ENCODE data around the gene CYGB. TPM values are rescaled to one million over a fixed set of nuclear protein-coding genes. Genes with fewer than 3 reads are reported as not detected.

The CYGB gene
- 10 to 100 TPM; 22.4 to 26.6 TPM for total RNA-seq
- 1 to 10 TPM in 1 of 2 donors, under 1 TPM in 1; 0.95 to 2.1 TPM for polyA plus RNA-seq
- long read RNA-seq, donor 1, partial matches to known transcripts: 1 of 12 reads
- long read RNA-seq, donor 1, other reads (novel, unspliced or antisense): 6 of 12 reads
- long read RNA-seq, donor 2, transcript CYGB-201 (4 exons, 2,158 nt): major isoform, 5 of 15 reads
- long read RNA-seq, donor 2, partial matches to known transcripts: 0 of 15 reads
- long read RNA-seq, donor 2, other reads (novel, unspliced or antisense): 10 of 15 reads

DNA sequence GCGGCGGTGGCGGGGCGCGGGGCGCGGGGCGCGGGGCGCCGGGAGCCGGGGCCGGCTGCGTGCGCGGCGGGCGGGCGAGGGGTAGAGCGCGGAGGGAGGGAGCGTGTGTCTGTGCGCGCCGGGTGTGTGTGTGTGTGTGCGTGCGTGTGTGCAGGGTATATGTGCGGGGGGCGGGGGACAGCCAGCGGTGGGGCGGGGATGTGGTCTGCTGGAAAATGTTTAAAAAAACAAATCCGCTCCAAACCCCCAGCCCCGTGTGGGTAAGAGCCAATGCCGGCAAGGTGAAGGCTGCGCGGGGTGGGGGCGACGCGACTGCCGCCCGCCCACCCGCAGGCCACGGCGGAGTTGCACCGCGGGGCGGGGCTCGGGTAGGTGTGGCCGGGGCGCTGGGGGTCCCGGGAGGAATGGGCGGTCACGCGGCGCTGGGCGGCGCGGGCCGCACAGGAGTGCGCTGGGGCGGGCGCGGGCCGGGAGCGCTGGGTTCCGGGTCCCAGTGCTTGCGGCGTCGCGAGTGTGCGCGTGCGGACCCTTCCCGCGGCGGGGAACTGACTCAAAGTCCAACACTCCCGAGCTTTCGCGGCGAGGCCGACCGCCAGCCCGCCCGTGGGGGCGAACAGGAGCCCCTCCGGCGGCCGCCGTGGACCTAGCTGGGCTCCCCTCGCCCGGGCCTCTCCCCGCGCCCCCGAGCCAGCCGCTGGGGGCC, at the start of gene CYGB:
TSS of gene CYGB (minus strand) at position 132 of the 703 bp plus-strand sequence. CDS start 167 bp downstream, outside the sequence.
- no peak within 1 kb of the TSS for H3K27ac ChIP-seq (ENCODE audit: low read depth in 1 of 2, low read length in 2 of 2)
- peak; percentile 42 for ATAC-seq (ENCODE audit: low FRiP score)
- H3K27me3 ChIP-seq (ENCODE audit: control insufficient read depth in 1 of 2, insufficient read depth in 2 of 2, low read length in 1 of 2): no peaks in the 10 kb centered on the region
- H3K4me1 ChIP-seq (ENCODE audit: control insufficient read depth in 1 of 2, insufficient read depth in 2 of 2, low read length in 2 of 2): no peaks in the 10 kb centered on the region
- H3K4me3 ChIP-seq (ENCODE audit: low read length in 2 of 2): peak within 1 kb of the TSS; percentile 8 to 11
- peak; percentile 54 to 81 for DNase-seq
- intact Hi-C loops (cut with DNase I): no loop called here
- WGBS, 2 donors: 1% methylated on average over 32 to 95 of the region's 95 CpGs
- no peaks in the 10 kb centered on the region for H3K9me3 ChIP-seq (ENCODE audit: control insufficient read depth, low read length)
- no peaks in the 10 kb centered on the region for H3K36me3 ChIP-seq (ENCODE audit: control insufficient read depth in 1 of 2, insufficient read depth in 2 of 2, low read length in 1 of 2)

DNA sequence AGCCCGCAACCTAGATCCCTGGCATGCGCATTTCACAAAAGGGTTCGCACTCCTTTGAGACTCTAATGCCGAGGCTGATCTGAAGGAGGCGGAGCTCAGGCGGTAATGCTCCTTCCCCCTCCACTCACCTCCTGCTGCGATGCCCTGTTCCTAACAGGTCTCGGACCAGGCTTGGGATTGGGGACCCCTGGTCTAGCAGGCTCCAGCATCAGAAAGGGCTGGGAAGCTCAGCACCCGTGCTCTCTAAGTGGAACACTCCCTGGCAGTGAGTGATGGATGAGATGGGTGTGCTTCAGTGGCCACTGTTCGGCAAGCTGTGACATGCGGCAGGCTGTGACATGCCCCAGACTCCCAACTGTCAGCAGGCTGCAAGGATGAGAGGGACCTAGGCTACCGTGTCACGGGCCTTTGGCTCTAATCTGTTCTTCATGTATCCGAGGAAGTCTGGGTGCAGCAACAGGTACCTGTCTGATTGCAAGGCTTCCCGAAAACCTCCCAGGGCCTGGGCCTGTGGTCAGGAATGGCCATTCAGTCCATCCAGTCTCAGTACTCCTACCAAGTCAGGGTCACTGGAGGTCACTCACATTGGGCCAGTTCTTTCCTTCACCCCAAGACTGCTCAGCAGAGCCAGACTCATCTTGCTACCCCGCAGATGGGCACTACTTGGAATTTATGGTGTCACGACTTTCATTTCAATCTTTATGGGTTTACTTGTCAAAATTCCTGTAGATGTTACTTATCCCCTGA, 49.4 kb upstream of the CYGB start:
- H3K27ac ChIP-seq (ENCODE audit: low read depth in 1 of 2, low read length in 2 of 2): no peak overlapping the region
- H3K4me3 ChIP-seq (ENCODE audit: low read length in 2 of 2): no peak overlapping the region
- no peak for ATAC-seq (ENCODE audit: low FRiP score)
- H3K36me3 ChIP-seq (ENCODE audit: control insufficient read depth in 1 of 2, insufficient read depth in 2 of 2, low read length in 1 of 2): no peaks in the 10 kb centered on the region
- no peaks in the 10 kb centered on the region for H3K4me1 ChIP-seq (ENCODE audit: control insufficient read depth in 1 of 2, insufficient read depth in 2 of 2, low read length in 2 of 2)
- WGBS, 2 donors: 28 to 29% methylated on average over 17 of the region's 17 CpGs
- no peaks in the 10 kb centered on the region for H3K9me3 ChIP-seq (ENCODE audit: control insufficient read depth, low read length)
- no peaks in the 10 kb centered on the region for H3K27me3 ChIP-seq (ENCODE audit: control insufficient read depth in 1 of 2, insufficient read depth in 2 of 2, low read length in 1 of 2)
- peak in 1 of 2 donors; percentile 51 for DNase-seq
- intact Hi-C loops (cut with DNase I): no loop called here

DNA sequence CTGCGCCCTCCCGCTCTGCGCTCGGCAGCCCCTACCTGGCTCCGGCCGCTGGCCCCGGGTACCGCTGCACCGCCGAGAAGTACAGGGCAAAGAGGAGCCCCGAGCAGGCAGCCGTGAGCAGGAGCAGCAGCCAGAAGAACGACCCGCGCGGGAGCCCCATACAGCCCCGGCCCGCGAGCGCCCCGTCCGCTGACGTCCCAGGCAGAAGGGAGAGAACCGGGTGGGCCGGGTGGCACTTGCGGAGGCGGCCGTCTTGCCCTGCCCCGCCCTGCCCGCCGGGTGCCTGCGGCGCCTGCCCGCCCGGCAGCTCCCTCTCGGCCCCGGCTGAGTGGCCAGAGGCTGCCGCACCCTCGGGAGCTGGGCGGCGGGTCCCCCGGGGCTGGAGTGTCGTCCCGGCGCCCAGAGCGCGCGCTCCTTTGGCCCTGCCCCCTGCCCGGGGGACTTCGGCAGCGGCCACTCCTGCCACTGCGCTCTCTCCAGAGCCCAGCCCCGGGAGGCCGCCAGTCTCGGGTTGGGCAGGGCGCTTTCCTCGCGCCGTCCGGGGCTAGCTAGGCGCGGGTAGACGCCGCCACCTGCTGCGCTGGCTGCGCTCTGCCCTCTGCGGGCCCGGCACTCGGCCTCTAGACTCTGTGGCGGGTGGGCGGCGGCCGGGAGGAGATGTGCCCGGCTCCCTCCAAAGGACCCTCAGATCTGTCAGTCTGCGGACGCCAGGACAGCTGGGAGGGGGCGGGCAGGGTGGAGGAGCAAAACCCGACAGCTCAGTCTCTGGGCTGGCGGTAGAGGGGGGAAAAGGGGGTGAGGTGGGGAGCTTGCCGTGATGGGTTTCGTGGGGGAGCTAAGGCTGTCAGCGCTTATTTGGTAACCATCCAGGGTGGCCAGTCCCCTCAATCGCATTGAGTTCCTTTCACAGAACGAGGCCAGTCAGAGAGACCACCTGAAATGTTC, 48.4 kb upstream of the CYGB start, which contains the start of gene ST6GALNAC2:
TSS of gene ST6GALNAC2 (minus strand) at position 212 of the 945 bp plus-strand sequence. CDS start at position 160, 52 bp downstream.
- 1% methylated on average over 66 to 84 of the region's 84 CpGs for WGBS, 2 donors
- DNase-seq: peak; percentile 72 to 82
- Histone ChIP-seq H3K27me3 (ENCODE audit: control insufficient read depth in 1 of 2, insufficient read depth in 2 of 2, low read length in 1 of 2) (no peaks in the 10 kb centered on the region), H3K4me3 (ENCODE audit: low read length in 2 of 2) (peak within 1 kb of the TSS; percentile 42 to 48), H3K36me3 (ENCODE audit: control insufficient read depth in 1 of 2, insufficient read depth in 2 of 2, low read length in 1 of 2) (no peaks in the 10 kb centered on the region), H3K9me3 (ENCODE audit: control insufficient read depth, low read length) (no peaks in the 10 kb centered on the region), H3K27ac (ENCODE audit: low read depth in 1 of 2, low read length in 2 of 2) (no peak within 1 kb of the TSS), H3K4me1 (ENCODE audit: control insufficient read depth in 1 of 2, insufficient read depth in 2 of 2, low read length in 2 of 2) (no peaks in the 10 kb centered on the region)
- intact Hi-C loops (cut with DNase I): no loop called here
- peak; percentile 81 for ATAC-seq (ENCODE audit: low FRiP score)

DNA sequence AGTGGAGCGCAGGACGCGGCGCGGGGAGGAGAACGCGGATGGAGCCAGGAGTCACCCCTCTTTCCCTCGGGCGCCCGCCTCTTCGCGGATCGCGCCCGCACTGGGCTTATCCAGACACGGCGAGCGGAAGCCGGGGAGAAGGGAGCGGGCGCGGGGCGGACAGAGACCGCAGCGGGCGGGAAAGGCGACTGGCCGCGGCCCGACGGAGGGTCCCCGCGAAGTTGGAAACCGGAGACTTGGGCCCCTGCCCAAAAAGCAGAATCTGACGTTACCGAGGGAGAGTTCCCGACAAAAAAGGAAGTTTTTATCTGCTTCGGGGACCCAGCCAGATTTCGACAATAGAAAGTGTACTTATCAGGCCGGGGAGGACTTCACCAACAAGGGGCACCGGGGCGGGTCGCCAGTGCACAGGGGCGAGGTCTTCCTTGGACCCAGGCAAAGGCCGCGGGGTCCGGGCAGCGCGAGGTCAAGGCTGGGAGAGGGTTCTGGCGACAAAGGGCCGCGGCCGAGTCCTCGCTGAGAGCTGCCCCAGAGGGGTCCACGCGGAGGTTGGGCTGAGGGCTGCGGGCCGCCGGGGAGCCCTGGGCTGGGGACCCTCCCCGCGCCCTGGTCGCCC, 47.6 kb upstream of the CYGB start:
- DNase-seq (peak in 1 of 2 donors; percentile 82), ATAC-seq (ENCODE audit: low FRiP score) (peak; percentile 71)
- Histone ChIP-seq H3K9me3 (ENCODE audit: control insufficient read depth, low read length) (no peaks in the 10 kb centered on the region), H3K4me3 (ENCODE audit: low read length in 2 of 2) (peak overlapping the region; percentile 42 to 48), H3K27ac (ENCODE audit: low read depth in 1 of 2, low read length in 2 of 2) (no peak overlapping the region), H3K4me1 (ENCODE audit: control insufficient read depth in 1 of 2, insufficient read depth in 2 of 2, low read length in 2 of 2) (no peaks in the 10 kb centered on the region), H3K27me3 (ENCODE audit: control insufficient read depth in 1 of 2, insufficient read depth in 2 of 2, low read length in 1 of 2) (no peaks in the 10 kb centered on the region), H3K36me3 (ENCODE audit: control insufficient read depth in 1 of 2, insufficient read depth in 2 of 2, low read length in 1 of 2) (no peaks in the 10 kb centered on the region)
- 1% methylated on average over 46 to 62 of the region's 62 CpGs for WGBS, 2 donors
- intact Hi-C loops (cut with DNase I): no loop called here

DNA sequence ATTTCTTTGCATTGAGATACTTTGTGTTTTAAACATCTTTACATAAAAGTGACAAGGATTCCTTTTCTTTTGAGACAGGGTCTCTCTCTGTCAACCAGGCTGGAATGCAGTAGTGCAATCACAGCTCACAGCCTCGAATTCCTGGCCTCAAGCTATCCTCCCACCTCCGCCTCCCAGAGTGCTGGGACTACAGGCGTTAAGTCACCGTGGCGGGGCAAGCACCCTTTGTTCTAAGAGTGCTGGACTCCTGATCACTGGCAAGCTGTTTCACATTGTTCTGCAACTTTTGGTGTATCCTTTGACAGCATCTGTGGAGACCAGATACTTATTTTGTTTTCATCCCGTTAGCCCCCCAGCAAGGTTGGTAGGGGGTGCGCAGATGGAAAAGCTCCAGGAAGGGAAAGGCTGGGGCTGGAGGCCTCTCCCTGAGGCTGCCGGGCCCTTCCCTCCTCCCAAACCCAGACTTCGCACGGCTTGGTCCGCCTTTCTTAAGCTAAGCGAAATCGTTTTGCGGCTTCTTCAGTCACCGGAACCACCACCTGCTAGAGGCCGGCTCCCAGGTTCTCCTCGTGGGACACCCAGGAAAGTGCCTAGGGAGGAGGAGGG, 47.0 kb upstream of the CYGB start:
- no peak for ATAC-seq (ENCODE audit: low FRiP score)
- intact Hi-C loops (cut with DNase I): no loop called here
- no peaks in the 10 kb centered on the region for H3K4me1 ChIP-seq (ENCODE audit: control insufficient read depth in 1 of 2, insufficient read depth in 2 of 2, low read length in 2 of 2)
- H3K36me3 ChIP-seq (ENCODE audit: control insufficient read depth in 1 of 2, insufficient read depth in 2 of 2, low read length in 1 of 2): no peaks in the 10 kb centered on the region
- no peaks in the 10 kb centered on the region for H3K9me3 ChIP-seq (ENCODE audit: control insufficient read depth, low read length)
- H3K27me3 ChIP-seq (ENCODE audit: control insufficient read depth in 1 of 2, insufficient read depth in 2 of 2, low read length in 1 of 2): no peaks in the 10 kb centered on the region
- H3K27ac ChIP-seq (ENCODE audit: low read depth in 1 of 2, low read length in 2 of 2): no peak overlapping the region
- WGBS, 2 donors: 28 to 30% methylated on average over 17 of the region's 17 CpGs
- no peak for DNase-seq
- peak overlapping the region; percentile 42 to 48 for H3K4me3 ChIP-seq (ENCODE audit: low read length in 2 of 2)

DNA sequence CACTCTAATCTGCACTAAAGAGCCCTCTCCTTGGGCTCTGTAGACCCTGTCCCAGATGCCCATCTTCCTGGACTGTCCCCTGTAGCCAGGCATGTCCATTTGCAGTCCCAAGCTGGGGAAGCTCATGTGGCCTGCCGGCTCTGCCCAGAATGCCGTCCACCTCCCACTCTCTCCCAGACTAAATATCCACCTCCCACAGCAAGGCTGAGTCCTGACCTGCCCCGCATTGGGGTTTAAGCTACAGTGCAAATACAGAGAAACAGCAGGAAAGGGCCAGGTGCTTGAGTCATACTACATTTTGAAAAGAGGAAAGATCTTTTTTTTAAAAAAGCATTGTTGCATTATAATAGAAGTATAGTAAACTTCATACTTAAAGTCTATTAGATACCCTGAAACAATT, 45.2 kb upstream of the CYGB start:
- Histone ChIP-seq H3K27me3 (ENCODE audit: control insufficient read depth in 1 of 2, insufficient read depth in 2 of 2, low read length in 1 of 2) (no peaks in the 10 kb centered on the region), H3K27ac (ENCODE audit: low read depth in 1 of 2, low read length in 2 of 2) (no peak overlapping the region), H3K36me3 (ENCODE audit: control insufficient read depth in 1 of 2, insufficient read depth in 2 of 2, low read length in 1 of 2) (no peaks in the 10 kb centered on the region), H3K4me1 (ENCODE audit: control insufficient read depth in 1 of 2, insufficient read depth in 2 of 2, low read length in 2 of 2) (no peaks in the 10 kb centered on the region), H3K9me3 (ENCODE audit: control insufficient read depth, low read length) (no peaks in the 10 kb centered on the region), H3K4me3 (ENCODE audit: low read length in 2 of 2) (no peak overlapping the region)
- intact Hi-C loops (cut with DNase I): no loop called here
- WGBS, 2 donors: 20 to 24% methylated on average over 3 of the region's 3 CpGs
- ATAC-seq (ENCODE audit: low FRiP score) (no peak), DNase-seq (peak in 1 of 2 donors; percentile 43)

DNA sequence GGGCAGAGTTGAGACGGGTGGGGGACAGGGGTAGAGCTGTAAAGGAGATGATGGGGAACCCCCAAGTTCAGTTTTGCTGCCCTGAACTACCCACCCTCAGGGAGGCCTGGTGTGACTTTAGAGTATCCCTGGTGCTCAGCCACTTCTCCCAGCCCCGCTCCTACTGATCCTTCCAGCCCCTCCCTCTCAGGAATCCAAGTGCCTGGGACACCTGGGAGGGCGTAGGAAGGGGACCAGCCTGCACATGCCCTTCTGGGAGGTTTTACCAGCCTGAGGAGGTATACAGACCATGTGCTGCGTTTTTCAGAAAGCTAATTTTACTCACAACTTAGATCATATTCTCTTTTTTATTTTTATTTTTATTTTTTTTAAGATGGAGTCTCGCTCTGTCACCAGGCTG, 44.0 kb upstream of the CYGB start:
- DNase-seq (peak in 1 of 2 donors; percentile 33), ATAC-seq (ENCODE audit: low FRiP score) (no peak)
- H3K36me3 ChIP-seq (ENCODE audit: control insufficient read depth in 1 of 2, insufficient read depth in 2 of 2, low read length in 1 of 2): no peaks in the 10 kb centered on the region
- intact Hi-C loops (cut with DNase I): no loop called here
- WGBS, 2 donors: 87 to 88% methylated on average over 5 of the region's 5 CpGs
- no peak overlapping the region for H3K27ac ChIP-seq (ENCODE audit: low read depth in 1 of 2, low read length in 2 of 2)
- H3K4me3 ChIP-seq (ENCODE audit: low read length in 2 of 2): no peak overlapping the region
- no peaks in the 10 kb centered on the region for H3K4me1 ChIP-seq (ENCODE audit: control insufficient read depth in 1 of 2, insufficient read depth in 2 of 2, low read length in 2 of 2)
- H3K9me3 ChIP-seq (ENCODE audit: control insufficient read depth, low read length): no peaks in the 10 kb centered on the region
- no peaks in the 10 kb centered on the region for H3K27me3 ChIP-seq (ENCODE audit: control insufficient read depth in 1 of 2, insufficient read depth in 2 of 2, low read length in 1 of 2)

Measured in aorta (tissue), 5 donors.